A549 (cell line): Measurements from ENCODE around the gene BLACAT1. TPM values are rescaled to one million over a fixed set of nuclear protein-coding genes. Genes with fewer than 3 reads are reported as not detected.

ENCODE experiments used
- ATAC-seq, 2 experiments: fragments of 200-7000 bp in 1 of 2; fragments of >200 bp in 1 of 2; cut with Nextera tagmentation in 1 of 2; cut with Tn5 transposase in 1 of 2; 3 replicates each; pipeline versions ENCODE4 v1.8.0 to v1.9.1; 2018 to 2020; ENCODE audit warnings: mild to moderate bottlenecking in 1 of 2, moderate library complexity in 1 of 2
- CTCF ChIA-PET: fragments of 300-600 bp; sonication (Branson Sonifier 250); formaldehyde crosslinking; extraction: SDS; loops from one replicate; lab custom pipeline; 2021; ENCODE audit warnings: antibody characterized with exemption, inconsistent platforms; lab: Yijun Ruan, JAX
- POLR2A ChIA-PET: fragments of 350-600 bp; formaldehyde crosslinking; extraction: SDS; loops from one replicate; lab custom pipeline; 2021; ENCODE audit warnings: antibody characterized with exemption, inconsistent platforms; lab: Yijun Ruan, JAX
- DNase-seq, 2 experiments: peaks; one replicate each; pipeline versions ENCODE4 v3.0.0 to v3.0.0-alpha.2; 2011 to 2016; ENCODE audit warnings: low read depth in 1 of 2, low spot score in 1 of 2
- FAIRE-seq: peaks from 2 replicates; lab custom pipeline; 2011; peaks lifted over from hg19 to GRCh38; lab: Jason Lieb, UNC
- H3K27ac ChIP-seq, 2 experiments: fragments of >200 bp; sonication (Bioruptor Twin); formaldehyde crosslinking; 3 replicates each; pipeline ENCODE4 v1.5.1; 2016 to 2017
- H3K4me1 ChIP-seq: fragments of >200 bp; sonication (Bioruptor Twin); formaldehyde crosslinking; 3 replicates; pipeline ENCODE4 v1.6.1; 2016
- H3K4me2 ChIP-seq: fragments of >200 bp; sonication (Bioruptor Twin); formaldehyde crosslinking; 3 replicates; pipeline ENCODE4 v1.6.1; 2016
- H3K4me3 ChIP-seq: fragments of >200 bp; sonication (Bioruptor Twin); formaldehyde crosslinking; 3 replicates; pipeline ENCODE4 v1.5.1; 2016
- H3K9me3 ChIP-seq: fragments of >200 bp; sonication (Bioruptor Twin); formaldehyde crosslinking; 3 replicates; pipeline ENCODE4 v1.6.1; 2016
- CHD4 ChIP-seq: fragments of 200-600 bp; sonication (generic); IDR thresholded peaks from 2 replicates; pipeline ENCODE4 v1.6.1; 2016; ENCODE audit warnings: antibody characterized with exemption, mild to moderate bottlenecking, borderline replicate concordance
- ESRRA ChIP-seq: fragments of 150-350 bp; IDR thresholded peaks from 2 replicates; pipeline ENCODE4 v1.6.1; 2014; ENCODE audit warnings: mild to moderate bottlenecking, low read length, borderline replicate concordance
- FOXS1 ChIP-seq: fragments of 250-450 bp; sonication (Bioruptor Pico); IDR thresholded peaks from 2 replicates; pipeline ENCODE4 v1.5.0; 2020; ENCODE audit warnings: mild to moderate bottlenecking, moderate library complexity
- GATA3 ChIP-seq: IDR thresholded peaks from 2 replicates; pipeline ENCODE4 v1.6.1; 2012; ENCODE audit warnings: borderline replicate concordance
- HDAC2 ChIP-seq: fragments of 200-600 bp; sonication (generic); IDR thresholded peaks from 2 replicates; pipeline ENCODE4 v1.6.1; 2016
- HOXB5 ChIP-seq: fragments of 250-450 bp; sonication (Bioruptor Pico); IDR thresholded peaks from 2 replicates; pipeline ENCODE4 v1.5.0; 2020; ENCODE audit warnings: mild to moderate bottlenecking, moderate library complexity
- MAZ ChIP-seq: fragments of 150-350 bp; IDR thresholded peaks from 2 replicates; pipeline ENCODE4 v1.6.1; 2014; ENCODE audit warnings: antibody characterized with exemption, low read depth, low read length, borderline replicate concordance
- NFE2L2 ChIP-seq: fragments of 150-350 bp; conservative IDR thresholded peaks from 2 replicates; pipeline ENCODE4 v1.6.1; 2014; ENCODE audit warnings: low read length
- NPAS2 ChIP-seq: fragments of 250-450 bp; sonication (Bioruptor Pico); IDR thresholded peaks from 2 replicates; pipeline ENCODE4 v1.8.0; 2022; ENCODE audit warnings: mild to moderate bottlenecking, moderate library complexity, borderline replicate concordance
- NR3C1 ChIP-seq: fragments of >200 bp; sonication (Bioruptor Twin); formaldehyde crosslinking; IDR thresholded peaks from 3 replicates; pipeline ENCODE4 v1.6.1; 2017
- PHF8 ChIP-seq: fragments of 200-600 bp; sonication (generic); IDR thresholded peaks from 2 replicates; pipeline ENCODE4 v1.6.1; 2016; ENCODE audit warnings: low read depth, mild to moderate bottlenecking, antibody characterized with exemption, moderate library complexity, borderline replicate concordance
- POLR2AphosphoS2 ChIP-seq: conservative IDR thresholded peaks from 2 replicates; pipeline ENCODE4 v1.6.1; 2012; ENCODE audit warnings: low read length, improper control_type of control experiment, inconsistent platforms
- RAD21 ChIP-seq, 2 experiments: fragments of >200 bp in 1 of 2; sonication (Bioruptor Twin) in 1 of 2; formaldehyde crosslinking in 1 of 2; IDR thresholded peaks in 1 of 2; conservative IDR thresholded peaks in 1 of 2; 2 replicates in 1 of 2; 3 replicates in 1 of 2; pipeline ENCODE4 v1.6.1; 2012 to 2018; ENCODE audit warnings: inconsistent platforms in 1 of 2
- RFX5 ChIP-seq: fragments of 450-650 bp; IDR thresholded peaks from 2 replicates; pipeline ENCODE4 v1.7.1; 2014; ENCODE audit warnings: antibody characterized with exemption, mild to moderate bottlenecking, moderate library complexity
- RNF2 ChIP-seq: fragments of 200-600 bp; sonication (generic); IDR thresholded peaks from 2 replicates; pipeline ENCODE4 v1.6.1; 2016; ENCODE audit warnings: low read depth, mild to moderate bottlenecking, antibody characterized with exemption, moderate library complexity, borderline replicate concordance
- SMC3 ChIP-seq: fragments of >200 bp; sonication (Bioruptor Twin); formaldehyde crosslinking; IDR thresholded peaks from 3 replicates; pipeline ENCODE4 v1.6.1; 2018; ENCODE audit warnings: inconsistent platforms
- TFCP2L1 ChIP-seq: fragments of 250-450 bp; sonication (Bioruptor Pico); IDR thresholded peaks from 2 replicates; pipeline ENCODE4 v1.5.0; 2021; ENCODE audit warnings: mild to moderate bottlenecking
- ZC3H11A ChIP-seq: fragments of 450-650 bp; IDR thresholded peaks from 2 replicates; pipeline ENCODE4 v1.6.1; 2014; ENCODE audit warnings: antibody characterized with exemption, mild to moderate bottlenecking
- ZFP36 ChIP-seq: fragments of 450-650 bp; IDR thresholded peaks from 2 replicates; pipeline ENCODE4 v1.6.1; 2014; ENCODE audit warnings: borderline replicate concordance; ENCODE audit not compliant: partially characterized antibody
- ZNF302 ChIP-seq: fragments of 250-450 bp; sonication (Bioruptor Pico); IDR thresholded peaks from 2 replicates; pipeline ENCODE4 v1.9.0; 2021; ENCODE audit warnings: inconsistent platforms, mild to moderate bottlenecking, moderate library complexity
- WGBS: methylation state at CpG from one replicate; pipeline ENCODE4 v1.1.6; 2017; ENCODE audit errors: missing lambda C conversion rate; 5-methylcytosine and 5-hydroxymethylcytosine counted together
- polyA plus RNA-seq, 4 experiments: library from polyadenylated mRNA; depleted of rRNA in 3 of 4; stranded (reverse); fragments of >200 nt; fragmentation: RNase III in 1 of 4; extraction: RNeasy Plus Mini Kit Qiagen cat#74134 plus additional on column Dnase treatment in 1 of 4; gene quantifications; 2 replicates in 3 of 4; 3 replicates in 1 of 4; pipeline ENCODE4 v1.2.3, GENCODE V29; 2011 to 2017
- TF ChIP-seq, protein P1 (sequence below): fragments of 450-650 bp; IDR thresholded peaks from 2 replicates; pipeline ENCODE4 v1.6.1; 2014; ENCODE audit warnings: antibody characterized with exemption
- TF ChIP-seq, protein P2 (sequence below): fragments of 150-350 bp; IDR thresholded peaks from 2 replicates; pipeline ENCODE4 v1.6.1; 2014; ENCODE audit warnings: low read depth, mild to moderate bottlenecking, low read length
- TF ChIP-seq, protein P3 (sequence below): fragments of 250-450 bp; sonication (Bioruptor Pico); IDR thresholded peaks from 2 replicates; pipeline ENCODE4 v1.5.0; 2021; ENCODE audit warnings: mild to moderate bottlenecking, moderate library complexity, borderline replicate concordance
- TF ChIP-seq, protein P4 (sequence below): fragments of >200 bp; sonication (Bioruptor Twin); formaldehyde crosslinking; IDR thresholded peaks from 2 replicates; pipeline ENCODE4 v1.6.1; 2016

The BLACAT1 gene
- polyA plus RNA-seq, 2 of the 4 experiments (the other 2 are of a cell fraction) = 0.09 TPM; not detected in 1

DNA sequence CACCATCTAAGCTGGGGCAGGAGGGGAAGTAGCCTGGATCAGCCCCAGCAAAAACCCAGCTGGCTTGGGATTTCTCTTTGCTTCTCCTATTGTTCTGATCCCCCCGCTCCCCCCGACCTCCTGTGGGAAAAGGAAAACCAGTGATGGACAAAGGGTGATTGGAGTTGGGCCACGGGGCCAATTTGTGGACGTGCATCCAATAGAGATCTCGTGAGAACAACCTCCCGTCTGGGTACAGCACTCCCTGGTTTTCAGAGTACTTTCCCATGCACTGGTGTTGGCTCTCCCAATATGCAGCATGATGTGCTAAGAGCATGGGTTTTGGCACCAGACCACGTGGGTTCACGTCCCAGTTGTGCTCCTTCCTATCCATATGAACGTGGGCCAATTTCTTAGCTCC is 9.0 kb downstream of the BLACAT1 start:
- no peak for DNase-seq
- Histone ChIP-seq H3K4me2 (no peak overlapping the region), H3K9me3 (no peaks in the 10 kb centered on the region), H3K4me3 (no peak overlapping the region), H3K27ac (no peak overlapping the region), H3K4me1 (peaks cover 20% of the 10 kb centered on the region)
- POLR2A ChIA-PET = no interaction called here
- no peak for ATAC-seq
- CTCF ChIA-PET = interaction anchor here (1.0 to 11.2 kb wide), 6 partner anchors 9 to 111 kb away, joined by 3 to 93 read pairs (median 16); partner anchors contain the start of gene LEMD1
- 56% methylated on average over 9 of the region's 9 CpGs for WGBS
- FAIRE-seq = no peak
- TF ChIP-seq GATA3 = no peak
- TF ChIP-seq, protein P1, sequence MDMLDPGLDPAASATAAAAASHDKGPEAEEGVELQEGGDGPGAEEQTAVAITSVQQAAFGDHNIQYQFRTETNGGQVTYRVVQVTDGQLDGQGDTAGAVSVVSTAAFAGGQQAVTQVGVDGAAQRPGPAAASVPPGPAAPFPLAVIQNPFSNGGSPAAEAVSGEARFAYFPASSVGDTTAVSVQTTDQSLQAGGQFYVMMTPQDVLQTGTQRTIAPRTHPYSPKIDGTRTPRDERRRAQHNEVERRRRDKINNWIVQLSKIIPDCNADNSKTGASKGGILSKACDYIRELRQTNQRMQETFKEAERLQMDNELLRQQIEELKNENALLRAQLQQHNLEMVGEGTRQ = no peak
- no peak for TF ChIP-seq NR3C1
- no peak for TF ChIP-seq NPAS2 (CRISPR knock-in tag)
- TF ChIP-seq PHF8 = no peak
- no peak for TF ChIP-seq NFE2L2
- no peak for TF ChIP-seq HOXB5 (CRISPR knock-in tag)
- TF ChIP-seq, protein P2, sequence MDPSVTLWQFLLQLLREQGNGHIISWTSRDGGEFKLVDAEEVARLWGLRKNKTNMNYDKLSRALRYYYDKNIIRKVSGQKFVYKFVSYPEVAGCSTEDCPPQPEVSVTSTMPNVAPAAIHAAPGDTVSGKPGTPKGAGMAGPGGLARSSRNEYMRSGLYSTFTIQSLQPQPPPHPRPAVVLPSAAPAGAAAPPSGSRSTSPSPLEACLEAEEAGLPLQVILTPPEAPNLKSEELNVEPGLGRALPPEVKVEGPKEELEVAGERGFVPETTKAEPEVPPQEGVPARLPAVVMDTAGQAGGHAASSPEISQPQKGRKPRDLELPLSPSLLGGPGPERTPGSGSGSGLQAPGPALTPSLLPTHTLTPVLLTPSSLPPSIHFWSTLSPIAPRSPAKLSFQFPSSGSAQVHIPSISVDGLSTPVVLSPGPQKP = no peak
- TF ChIP-seq RNF2 = no peak
- TF ChIP-seq POLR2AphosphoS2 = no peak
- no peak for TF ChIP-seq ESRRA
- no peak for TF ChIP-seq CHD4
- TF ChIP-seq RFX5 = no peak
- TF ChIP-seq FOXS1 (CRISPR knock-in tag) = no peak
- TF ChIP-seq, protein P3, sequence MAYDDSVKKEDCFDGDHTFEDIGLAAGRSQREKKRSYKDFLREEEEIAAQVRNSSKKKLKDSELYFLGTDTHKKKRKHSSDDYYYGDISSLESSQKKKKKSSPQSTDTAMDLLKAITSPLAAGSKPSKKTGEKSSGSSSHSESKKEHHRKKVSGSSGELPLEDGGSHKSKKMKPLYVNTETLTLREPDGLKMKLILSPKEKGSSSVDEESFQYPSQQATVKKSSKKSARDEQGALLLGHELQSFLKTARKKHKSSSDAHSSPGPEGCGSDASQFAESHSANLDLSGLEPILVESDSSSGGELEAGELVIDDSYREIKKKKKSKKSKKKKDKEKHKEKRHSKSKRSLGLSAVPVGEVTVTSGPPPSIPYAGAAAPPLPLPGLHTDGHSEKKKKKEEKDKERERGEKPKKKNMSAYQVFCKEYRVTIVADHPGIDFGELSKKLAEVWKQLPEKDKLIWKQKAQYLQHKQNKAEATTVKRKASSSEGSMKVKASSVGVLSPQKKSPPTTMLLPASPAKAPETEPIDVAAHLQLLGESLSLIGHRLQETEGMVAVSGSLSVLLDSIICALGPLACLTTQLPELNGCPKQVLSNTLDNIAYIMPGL (CRISPR knock-in tag) = no peak
- TF ChIP-seq SMC3 = no peak
- TF ChIP-seq HDAC2 = no peak
- no peak for TF ChIP-seq ZFP36

DNA sequence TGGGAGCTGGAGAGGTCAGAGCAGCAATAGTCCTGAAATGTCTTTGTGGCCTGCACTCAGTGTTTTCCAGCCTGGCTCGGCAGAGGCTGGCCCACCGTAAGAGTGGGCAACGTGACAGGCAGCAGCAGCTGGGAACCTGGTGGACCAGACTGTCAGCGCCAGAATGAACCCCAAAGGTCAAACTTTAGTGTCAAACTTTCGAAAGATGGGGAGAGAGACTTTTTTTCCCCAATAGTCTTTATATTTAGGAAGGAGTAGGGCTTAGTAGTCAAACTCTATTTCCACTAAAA is 10.3 kb downstream of the BLACAT1 start:
- ATAC-seq = no peak
- Histone ChIP-seq H3K4me1 (peaks cover 28% of the 10 kb centered on the region), H3K9me3 (no peaks in the 10 kb centered on the region), H3K27ac (no peak overlapping the region), H3K4me2 (no peak overlapping the region), H3K4me3 (no peak overlapping the region)
- no peak for FAIRE-seq
- WGBS = 82% methylated on average over 5 of the region's 5 CpGs
- ChIA-PET POLR2A (no interaction called here), CTCF (interaction anchor here (0.9 to 11.2 kb wide), 4 partner anchors 15 to 172 kb away, joined by 3 to 93 read pairs (median 3); no protein-coding TSS in a partner anchor)
- DNase-seq = no peak
- TF ChIP-seq ESRRA (no peak), ZNF302 (CRISPR knock-in tag) (no peak), MAZ (no peak), ZC3H11A (no peak), POLR2AphosphoS2 (no peak), RFX5 (no peak), RAD21 (conservative IDR thresholded peaks at IDR 0.05 in 1 of 2, IDR thresholded peaks at IDR 0.05 in 1 of 2) (no peak), TFCP2L1 (CRISPR knock-in tag) (no peak)
- TF ChIP-seq, protein P3 (CRISPR knock-in tag) = no peak
- TF ChIP-seq, protein P4, sequence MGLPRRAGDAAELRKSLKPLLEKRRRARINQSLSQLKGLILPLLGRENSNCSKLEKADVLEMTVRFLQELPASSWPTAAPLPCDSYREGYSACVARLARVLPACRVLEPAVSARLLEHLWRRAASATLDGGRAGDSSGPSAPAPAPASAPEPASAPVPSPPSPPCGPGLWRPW = no peak
